Loucy (cell line): ENCODE data around the gene PWP2.
"Not testable (repeated sequence)": the region's sequence is repeated elsewhere in the genome, so short reads cannot be mapped to it uniquely, and the experiment has no call there.

ENCODE experiments used
- EZH2phosphoT487 ChIP-seq: fragments of 200-600 bp; IDR thresholded peaks from 2 replicates; pipeline ENCODE4 v1.6.1; 2018; ENCODE audit warnings: antibody characterized with exemption, mild to moderate bottlenecking, moderate library complexity, borderline replicate concordance
- TF ChIP-seq, protein P1 (sequence below): fragments of 200-600 bp; sonication (generic); conservative IDR thresholded peaks from 2 replicates; pipeline ENCODE4 v1.5.1; 2014; ENCODE audit warnings: mild to moderate bottlenecking, antibody characterized with exemption, low read length

DNA sequence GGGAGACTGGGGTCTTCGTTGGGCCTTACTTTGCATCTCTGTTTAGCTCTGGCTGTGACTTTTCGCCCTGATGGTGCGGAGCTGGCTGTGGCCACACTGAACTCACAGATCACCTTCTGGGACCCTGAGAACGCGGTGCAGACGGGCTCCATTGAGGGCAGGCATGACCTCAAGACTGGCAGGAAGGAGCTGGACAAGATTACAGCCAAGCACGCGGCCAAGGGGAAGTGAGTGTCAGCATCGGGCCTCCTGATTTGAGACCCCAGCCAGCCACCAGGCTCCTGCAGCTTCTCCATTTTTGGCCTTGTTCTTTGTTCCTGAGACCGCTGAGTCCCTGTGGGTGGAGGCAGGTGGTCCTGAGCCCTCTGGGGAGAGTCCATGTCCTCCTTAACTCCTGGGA lies 14.9 kb downstream of the PWP2 start:
- TF ChIP-seq, protein P1, sequence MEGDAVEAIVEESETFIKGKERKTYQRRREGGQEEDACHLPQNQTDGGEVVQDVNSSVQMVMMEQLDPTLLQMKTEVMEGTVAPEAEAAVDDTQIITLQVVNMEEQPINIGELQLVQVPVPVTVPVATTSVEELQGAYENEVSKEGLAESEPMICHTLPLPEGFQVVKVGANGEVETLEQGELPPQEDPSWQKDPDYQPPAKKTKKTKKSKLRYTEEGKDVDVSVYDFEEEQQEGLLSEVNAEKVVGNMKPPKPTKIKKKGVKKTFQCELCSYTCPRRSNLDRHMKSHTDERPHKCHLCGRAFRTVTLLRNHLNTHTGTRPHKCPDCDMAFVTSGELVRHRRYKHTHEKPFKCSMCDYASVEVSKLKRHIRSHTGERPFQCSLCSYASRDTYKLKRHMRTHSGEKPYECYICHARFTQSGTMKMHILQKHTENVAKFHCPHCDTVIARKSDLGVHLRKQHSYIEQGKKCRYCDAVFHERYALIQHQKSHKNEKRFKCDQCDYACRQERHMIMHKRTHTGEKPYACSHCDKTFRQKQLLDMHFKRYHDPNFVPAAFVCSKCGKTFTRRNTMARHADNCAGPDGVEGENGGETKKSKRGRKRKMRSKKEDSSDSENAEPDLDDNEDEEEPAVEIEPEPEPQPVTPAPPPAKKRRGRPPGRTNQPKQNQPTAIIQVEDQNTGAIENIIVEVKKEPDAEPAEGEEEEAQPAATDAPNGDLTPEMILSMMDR = not testable (repeated sequence)
- TF ChIP-seq EZH2phosphoT487 = not testable (repeated sequence)
